ENCODE results near the gene PRDM8. TPM values are rescaled to one million over a fixed set of nuclear protein-coding genes. Genes with fewer than 3 reads are reported as not detected.

PRDM8 gene
- total and polyA plus RNA-seq, 2 experiments from 2014 or later = 1.7 to 4.4 TPM

- Histone ChIP-seq H3K9me3 (ENCODE audit: low read depth) (no peaks in the 10 kb centered on the region), H3F3A (ENCODE audit: insufficient read depth) (0 out of 2 replicates have a peak, but pooled peaks cover 9% of the 10 kb centered on the region), H3K27me3 (replicated peaks; ENCODE audit: insufficient read depth) (no peaks in the 10 kb centered on the region), H3K9ac (peak overlapping the region; percentile 70), H3K27ac (no peak overlapping the region), H3K4me2 (ENCODE audit: unreplicated experiment) (peak overlapping the region; percentile 47), H2AFZ (peak overlapping the region; percentile 75), H3K9me2 (ENCODE audit: insufficient read depth) (no peaks in the 10 kb centered on the region), H3K36me3 (ENCODE audit: low read depth) (no peaks in the 10 kb centered on the region), H3K4me3 (peak overlapping the region; percentile 70), H3K79me2 (ENCODE audit: insufficient read depth) (no peaks in the 10 kb centered on the region), H3K4me1 (ENCODE audit: insufficient read depth) (peaks cover 3% of the 10 kb centered on the region; the same call in 1 of the 2 replicates), H4K20me1 (ENCODE audit: insufficient read depth) (no peaks in the 10 kb centered on the region)
- peak; percentile 43 for DNase-seq
- in situ Hi-C loops (cut with MboI) = loop anchor here (25.0 kb wide), 1 partner anchor 1264 kb away; the partner anchor contains the start of gene PAQR3
- 66 to 74% methylated on average over 38 to 43 of the region's 43 CpGs for WGBS, 2 experiments (ENCODE audit: low coverage in 1 of 2, low lambda C conversion rate in 2 of 2, missing lambda C conversion rate in 2 of 2)
- TF ChIP-seq EZH2phosphoT487 (IDR thresholded peaks at IDR 0.05; ENCODE audit: insufficient read depth, low read depth) = no peak
- no peak for TF ChIP-seq EZH2 (IDR thresholded peaks at IDR 0.05; ENCODE audit: insufficient read depth, poor library complexity, severe bottlenecking)
These were observed 4.2 kb downstream of the PRDM8 start for GRCh38 chr4:80201252-80202151.

- no peaks in the 10 kb centered on the region for H3K36me3 ChIP-seq (ENCODE audit: low read depth)
- H3K27ac ChIP-seq = 0 out of 2 replicates have a peak overlapping the region, but pooled peaks have one; percentile 13
- H3K27me3 ChIP-seq (replicated peaks; ENCODE audit: insufficient read depth) = no peaks in the 10 kb centered on the region
- 1 to 2% methylated on average over 31 to 36 of the region's 58 CpGs for WGBS, 2 experiments (ENCODE audit: low coverage in 1 of 2, low lambda C conversion rate in 2 of 2, missing lambda C conversion rate in 2 of 2)
- H3K4me1 ChIP-seq (ENCODE audit: insufficient read depth) = peaks cover 3% of the 10 kb centered on the region; the same call in 1 of the 2 replicates
- in situ Hi-C loops (cut with MboI) = loop anchor here (25.0 kb wide), 1 partner anchor 1265 kb away; the partner anchor contains the start of gene PAQR3
- no peaks in the 10 kb centered on the region for H4K20me1 ChIP-seq (ENCODE audit: insufficient read depth)
- no peaks in the 10 kb centered on the region for H3K9me2 ChIP-seq (ENCODE audit: insufficient read depth)
- TF ChIP-seq EZH2phosphoT487 (IDR thresholded peaks at IDR 0.05; ENCODE audit: insufficient read depth, low read depth) = no peak
- TF ChIP-seq EZH2 (IDR thresholded peaks at IDR 0.05; ENCODE audit: insufficient read depth, poor library complexity, severe bottlenecking) = no peak
- H3F3A ChIP-seq (ENCODE audit: insufficient read depth) = 0 out of 2 replicates have a peak, but pooled peaks cover 9% of the 10 kb centered on the region
- H3K79me2 ChIP-seq (ENCODE audit: insufficient read depth) = no peaks in the 10 kb centered on the region
- peak overlapping the region; percentile 70 for H3K4me3 ChIP-seq
- H3K9ac ChIP-seq = peak overlapping the region; percentile 70
- DNase-seq = peak; percentile 91
- H3K9me3 ChIP-seq (ENCODE audit: low read depth) = no peaks in the 10 kb centered on the region
- peak overlapping the region; percentile 75 for H2AFZ ChIP-seq
- H3K4me2 ChIP-seq (ENCODE audit: unreplicated experiment) = peak overlapping the region; percentile 47
These were observed 4.9 kb downstream of the PRDM8 start for GRCh38 chr4:80202190-80202711.

- H3K79me2 ChIP-seq (ENCODE audit: insufficient read depth) = no peaks in the 10 kb centered on the region
- peak overlapping the region; percentile 75 for H2AFZ ChIP-seq
- peaks cover 3% of the 10 kb centered on the region; the same call in 1 of the 2 replicates for H3K4me1 ChIP-seq (ENCODE audit: insufficient read depth)
- H3K4me3 ChIP-seq = peak overlapping the region; percentile 70
- no peaks in the 10 kb centered on the region for H3K9me2 ChIP-seq (ENCODE audit: insufficient read depth)
- H3K4me2 ChIP-seq (ENCODE audit: unreplicated experiment) = peak overlapping the region; percentile 47
- no peak overlapping the region for H3K27ac ChIP-seq
- H3K27me3 ChIP-seq (replicated peaks; ENCODE audit: insufficient read depth) = no peaks in the 10 kb centered on the region
- 10 to 19% methylated on average over 44 to 75 of the region's 88 CpGs for whole genome bisulfite sequencing, 2 experiments (ENCODE audit: low coverage in 1 of 2, low lambda C conversion rate in 2 of 2, missing lambda C conversion rate in 2 of 2)
- no peaks in the 10 kb centered on the region for H3K9me3 ChIP-seq (ENCODE audit: low read depth)
- no peaks in the 10 kb centered on the region for H3K36me3 ChIP-seq (ENCODE audit: low read depth)
- peak overlapping the region; percentile 70 for H3K9ac ChIP-seq
- H3F3A ChIP-seq (ENCODE audit: insufficient read depth) = 0 out of 2 replicates have a peak, but pooled peaks cover 9% of the 10 kb centered on the region
- in situ Hi-C loops (cut with MboI) = loop anchor here (25.0 kb wide), 1 partner anchor 1266 kb away; the partner anchor contains the start of gene PAQR3
- peak; percentile 68 for DNase-seq
- no peak for TF ChIP-seq EZH2phosphoT487 (IDR thresholded peaks at IDR 0.05; ENCODE audit: insufficient read depth, low read depth)
- TF ChIP-seq EZH2 (IDR thresholded peaks at IDR 0.05; ENCODE audit: insufficient read depth, poor library complexity, severe bottlenecking) = no peak
- H4K20me1 ChIP-seq (ENCODE audit: insufficient read depth) = no peaks in the 10 kb centered on the region
These were observed 5.6 kb downstream of the PRDM8 start for GRCh38 chr4:80202741-80203553.

All from GM23248 (cell line).